ENCODE results near the gene TOR3A.

GRCh38 chr1:179036844-179037465 is 44.9 kb upstream of the TOR3A start:
- no peak for TF ChIP-seq TAF1 (IDR thresholded peaks at IDR 0.05; ENCODE audit: borderline replicate concordance, insufficient read depth, low read length)
- no peak for TF ChIP-seq SIN3A (IDR thresholded peaks at IDR 0.05; ENCODE audit: borderline replicate concordance, insufficient read depth, low read length)
- no peak for TF ChIP-seq REST (IDR thresholded peaks at IDR 0.05; ENCODE audit: insufficient read depth in 1 of 2, low read depth in 2 of 2, low read length in 2 of 2)
- no peak for TF ChIP-seq POLR2AphosphoS5 (IDR thresholded peaks at IDR 0.05; ENCODE audit: low read depth, low read length)
- no peak for TF ChIP-seq FOXP2 (optimal IDR thresholded peaks at IDR 0.05; ENCODE audit: borderline replicate concordance, extremely low read depth, extremely low read length, insufficient read depth)

All from PFSK-1 (cell line).